Upper lobe of left lung (tissue), 6 donors: ENCODE measurements around the gene GEMIN7. TPM values are rescaled to one million over a fixed set of nuclear protein-coding genes. Genes with fewer than 3 reads are reported as not detected.

ENCODE experiments used
- ATAC-seq, 2 donors: fragments of 200-7000 bp; cut with Tn5 transposase; one replicate each; pipeline ENCODE4 v1.9.1; 2022; ENCODE audit warnings: mild to moderate bottlenecking in 2 of 2, moderate library complexity in 2 of 2; ENCODE audit not compliant: low FRiP score in 2 of 2
- DNase-seq, 2 donors: peaks; one replicate each; pipeline ENCODE4 v3.0.0-alpha.2; 2019 to 2020
- H3K27ac ChIP-seq, 4 donors: fragments of 200-600 bp; sonication (generic); one replicate each; pipeline ENCODE4 v1.5.1; 2016 to 2019
- H3K27me3 ChIP-seq, 4 donors: fragments of 200-600 bp; sonication (generic); one replicate each; pipeline ENCODE4 v1.5.1; 2017 to 2019
- H3K36me3 ChIP-seq, 4 donors: fragments of 200-600 bp; sonication (generic); one replicate each; pipeline ENCODE4 v1.5.1; 2016 to 2019
- H3K4me1 ChIP-seq, 4 donors: fragments of 200-600 bp; sonication (generic); one replicate each; pipeline ENCODE4 v1.5.1; 2018 to 2019
- H3K4me3 ChIP-seq, 4 donors: fragments of 200-600 bp; sonication (generic); one replicate each; pipeline ENCODE4 v1.5.1; 2017 to 2019; ENCODE audit warnings: mild to moderate bottlenecking in 2 of 4, moderate library complexity in 1 of 4
- H3K9me3 ChIP-seq, 4 donors: fragments of 200-600 bp; sonication (generic); one replicate each; pipeline ENCODE4 v1.5.1; 2018 to 2019
- CTCF ChIP-seq, 6 experiments: fragments of 450-650 bp in 4 of 6; fragments of 200-600 bp in 2 of 6; sonication (generic) in 2 of 6; IDR thresholded peaks; one replicate each; pipeline ENCODE4 v1.5.1; 2016 to 2019; ENCODE audit warnings: antibody characterized with exemption in 6 of 6
- EP300 ChIP-seq, 4 donors: sonication (generic); formaldehyde crosslinking; IDR thresholded peaks; one replicate each; pipeline ENCODE4 v1.5.1; 2017; ENCODE audit warnings: antibody characterized with exemption in 4 of 4, control low read depth in 2 of 4
- POLR2A ChIP-seq, 4 donors: fragments of 450-650 bp; IDR thresholded peaks; one replicate each; pipeline ENCODE4 v1.5.1; 2016 to 2017; ENCODE audit warnings: antibody characterized with exemption in 4 of 4, mild to moderate bottlenecking in 2 of 4
- POLR2AphosphoS5 ChIP-seq, 2 donors: sonication (generic); formaldehyde crosslinking; IDR thresholded peaks; one replicate each; pipeline ENCODE4 v1.5.1; 2017; ENCODE audit warnings: antibody characterized with exemption in 2 of 2
- WGBS, 2 donors: methylation state at CpG; one replicate each; pipeline ENCODE4 v1.1.5; 2017 to 2018; 5-methylcytosine and 5-hydroxymethylcytosine counted together
- total RNA-seq, 6 donors: library from RNA; depleted of rRNA in 4 of 6; stranded (reverse); fragments of >200 nt in 4 of 6; gene quantifications; one replicate each; pipeline versions ENCODE4 v1.1.0 to v1.2.1, GENCODE V29; 2016 to 2021
- donor health status: DM: no; HTN: no; CAD: no; lungs with moderate emphysema.
- donor health status: DM: no; HTN: yes; CAD: no; lungs with severe emphysema.

GEMIN7 gene
- total RNA-seq, 6 donors from 2014 or later: 8.1 to 24.2 (median 13.5) TPM

GRCh38 chr19:45082170-45082569, 3.1 kb downstream of the GEMIN7 start:
- TF ChIP-seq EP300 (IDR thresholded peaks at IDR 0.05): no peak
- no peak for TF ChIP-seq POLR2A (IDR thresholded peaks at IDR 0.05)
- TF ChIP-seq POLR2AphosphoS5 (IDR thresholded peaks at IDR 0.05): no peak
- TF ChIP-seq CTCF (IDR thresholded peaks at IDR 0.05): no peak
- Histone ChIP-seq H3K4me1 (peaks cover 15 to 28% (median 20%) of the 10 kb centered on the region in 4 donors), H3K27me3 (no peaks in the 10 kb centered on the region), H3K27ac (no peak overlapping the region), H3K9me3 (no peaks in the 10 kb centered on the region), H3K36me3 (peaks cover 0 to 41% (median 11%) of the 10 kb centered on the region in 4 donors), H3K4me3 (no peak overlapping the region)
- WGBS, 2 donors: 95 to 96% methylated on average over 2 to 5 of the region's 5 CpGs
- ATAC-seq: no peak
- DNase-seq: no peak

GRCh38 chr19:45086480-45086879, 7.4 kb downstream of the GEMIN7 start:
- no peak for DNase-seq
- no peak for TF ChIP-seq EP300 (IDR thresholded peaks at IDR 0.05)
- TF ChIP-seq POLR2A (IDR thresholded peaks at IDR 0.05): no peak
- no peak for TF ChIP-seq POLR2AphosphoS5 (IDR thresholded peaks at IDR 0.05)
- TF ChIP-seq CTCF (IDR thresholded peaks at IDR 0.05): no peak
- Histone ChIP-seq H3K27me3 (no peaks in the 10 kb centered on the region), H3K4me3 (no peak overlapping the region), H3K27ac (no peak overlapping the region), H3K4me1 (peaks cover 7 to 10% (median 8%) of the 10 kb centered on the region in 4 donors), H3K9me3 (no peaks in the 10 kb centered on the region), H3K36me3 (peaks cover 0 to 56% (median 13%) of the 10 kb centered on the region in 4 donors)
- ATAC-seq: no peak
- 92 to 94% methylated on average over 3 to 4 of the region's 4 CpGs for WGBS, 2 donors

GRCh38 chr19:45087531-45087930, 8.5 kb downstream of the GEMIN7 start:
- peaks cover 7 to 10% (median 8%) of the 10 kb centered on the region in 4 donors for H3K4me1 ChIP-seq
- TF ChIP-seq POLR2A (IDR thresholded peaks at IDR 0.05) (no peak), POLR2AphosphoS5 (IDR thresholded peaks at IDR 0.05) (no peak), CTCF (IDR thresholded peaks at IDR 0.05) (no peak)
- H3K36me3 ChIP-seq: peaks cover 0 to 45% (median 5%) of the 10 kb centered on the region in 4 donors
- no peaks in the 10 kb centered on the region for H3K9me3 ChIP-seq
- ATAC-seq: no peak
- WGBS, 2 donors: 62 to 67% methylated on average over 11 of the region's 11 CpGs
- no peak overlapping the region for H3K27ac ChIP-seq
- DNase-seq: peak in 1 of 2 donors; percentile 50
- no peak overlapping the region for H3K4me3 ChIP-seq
- no peaks in the 10 kb centered on the region for H3K27me3 ChIP-seq

GRCh38 chr19:45090034-45090433, 11.0 kb downstream of the GEMIN7 start:
- H3K36me3 ChIP-seq: peaks cover 0 to 28% (median 5%) of the 10 kb centered on the region in 4 donors
- no peak overlapping the region for H3K4me3 ChIP-seq
- H3K9me3 ChIP-seq: no peaks in the 10 kb centered on the region
- peaks cover 22 to 26% (median 23%) of the 10 kb centered on the region in 4 donors for H3K4me1 ChIP-seq
- WGBS, 2 donors: 82 to 94% methylated on average over 12 to 17 of the region's 17 CpGs
- TF ChIP-seq POLR2A (IDR thresholded peaks at IDR 0.05) (no peak), POLR2AphosphoS5 (IDR thresholded peaks at IDR 0.05) (no peak), EP300 (IDR thresholded peaks at IDR 0.05) (no peak), CTCF (IDR thresholded peaks at IDR 0.05) (no peak)
- H3K27ac ChIP-seq: no peak overlapping the region
- ATAC-seq: no peak
- no peaks in the 10 kb centered on the region for H3K27me3 ChIP-seq
- peak in 1 of 2 donors; percentile 62 for DNase-seq

GRCh38 chr19:45090606-45091005, 11.5 kb downstream of the GEMIN7 start:
- H3K27me3 ChIP-seq: no peaks in the 10 kb centered on the region
- peaks cover 0 to 24% (median 4%) of the 10 kb centered on the region in 4 donors for H3K36me3 ChIP-seq
- TF ChIP-seq POLR2AphosphoS5 (IDR thresholded peaks at IDR 0.05) (no peak), EP300 (IDR thresholded peaks at IDR 0.05) (no peak), CTCF (IDR thresholded peaks at IDR 0.05) (no peak), POLR2A (IDR thresholded peaks at IDR 0.05) (no peak)
- peaks cover 25 to 32% (median 27%) of the 10 kb centered on the region in 4 donors for H3K4me1 ChIP-seq
- peak overlapping the region in 3 of 4 donors; percentile 55 to 99 (median 71) for H3K4me3 ChIP-seq
- no peak for ATAC-seq
- DNase-seq: no peak
- WGBS, 2 donors: 67 to 71% methylated on average over 5 of the region's 5 CpGs
- no peaks in the 10 kb centered on the region for H3K9me3 ChIP-seq
- peak overlapping the region in 2 of 4 donors; percentile 52 to 88 for H3K27ac ChIP-seq
